GM19240 (cell line): ENCODE measurements around the gene P2RX3.

Experiments used
- DNase-seq: peaks from one replicate; pipeline ENCODE4 v3.0.0; 2011; ENCODE audit warnings: low spot score; ENCODE audit not compliant: insufficient read length

Gene P2RX3

DNA sequence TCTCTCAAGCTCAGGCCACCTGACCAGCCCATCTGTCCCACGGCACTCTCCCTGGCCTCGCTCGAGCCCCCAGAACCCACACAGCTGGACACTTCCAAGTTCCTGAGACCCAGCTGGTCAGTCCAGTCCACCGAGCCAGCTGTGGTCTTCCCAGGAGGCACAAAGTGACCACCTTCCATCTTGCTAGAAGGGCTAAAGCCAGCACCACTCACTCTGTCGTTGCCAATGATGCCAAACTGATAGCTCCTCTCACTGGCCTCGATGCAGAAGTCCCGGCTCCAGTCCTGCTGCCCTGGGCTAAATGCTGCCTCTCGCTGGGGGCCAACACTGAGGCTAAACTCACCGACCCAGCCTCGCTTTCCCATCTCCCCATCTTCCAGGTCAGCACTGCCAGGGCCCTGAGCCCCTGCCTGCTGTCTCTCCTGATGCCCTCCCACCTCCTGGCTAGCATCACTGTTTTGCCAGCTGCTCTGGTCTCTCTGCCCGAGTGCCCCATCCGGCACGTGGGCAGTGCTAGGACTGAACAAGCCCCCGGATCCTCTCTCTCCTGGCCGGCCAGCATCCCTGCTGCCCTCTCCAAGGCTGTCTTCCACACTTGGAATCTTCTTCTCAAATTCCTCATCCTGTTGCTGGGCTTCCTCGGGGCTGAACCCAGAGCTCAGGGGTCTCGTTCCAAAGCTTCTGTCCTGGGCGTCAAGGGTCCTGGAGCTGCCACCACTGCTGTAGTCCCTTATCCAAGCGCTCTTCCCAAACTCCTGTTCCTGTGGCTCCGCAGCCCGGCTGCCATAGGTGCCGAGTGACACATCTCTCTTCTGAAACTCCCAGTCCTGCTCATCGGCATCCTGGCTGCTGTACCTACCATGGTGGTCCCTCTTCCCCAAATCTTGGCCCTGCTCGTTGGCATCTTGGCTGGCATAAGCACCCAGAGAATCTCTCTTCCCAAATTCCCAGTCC lies 28.8 kb upstream of the P2RX3 start:
- no peak for DNase-seq

- DNase-seq: no peak
These were observed 28.1 kb upstream of the P2RX3 start for GRCh38 chr11:57310091-57310490.

GRCh38 chr11:57310630-57311086 lies 27.5 kb upstream of the P2RX3 start:
- DNase-seq: no peak

DNA sequence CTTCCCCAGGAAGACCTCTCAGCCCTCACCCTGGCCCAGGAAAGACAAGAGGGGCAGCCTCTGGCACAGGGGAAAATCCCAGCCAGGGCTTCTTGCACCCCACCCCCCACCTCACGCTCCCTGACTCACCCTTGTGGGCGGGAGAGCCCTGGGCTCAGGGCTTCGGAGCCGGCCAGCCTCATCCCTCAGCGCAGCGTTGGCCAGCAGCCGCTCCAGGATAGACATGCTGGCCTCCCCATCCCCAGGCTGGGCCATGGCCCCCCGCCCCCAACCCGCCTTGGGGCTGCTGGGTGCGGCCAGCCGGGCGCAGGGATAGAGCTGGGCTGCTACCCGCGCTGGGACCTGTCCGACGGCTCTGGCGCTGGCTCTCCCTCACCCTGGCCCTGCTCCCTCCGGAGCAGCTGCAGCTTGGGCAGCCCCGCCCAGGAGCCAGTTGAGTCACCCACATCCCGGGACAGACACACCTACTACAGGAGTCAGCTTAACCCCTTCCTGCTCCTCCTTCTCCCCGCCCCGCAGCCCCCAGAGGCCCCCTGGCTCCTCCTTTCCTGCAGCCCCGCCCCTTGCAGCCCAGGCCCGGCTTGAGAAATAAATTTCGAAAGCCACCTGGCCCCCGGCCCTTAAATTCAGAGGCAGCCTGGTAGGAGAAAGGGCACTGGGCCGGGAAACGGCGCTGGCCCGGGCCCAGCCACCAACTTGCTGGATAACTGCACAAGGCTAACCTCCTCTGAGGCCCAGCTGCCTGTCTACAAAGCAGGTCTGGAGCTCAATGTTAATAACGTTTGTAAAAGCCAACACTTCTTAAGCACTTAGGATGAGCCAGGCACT lies 26.8 kb upstream of the P2RX3 start:
- DNase-seq: peak; percentile 86

- DNase-seq: no peak
These were observed 25.6 kb upstream of the P2RX3 start for GRCh38 chr11:57312511-57313021.

DNA sequence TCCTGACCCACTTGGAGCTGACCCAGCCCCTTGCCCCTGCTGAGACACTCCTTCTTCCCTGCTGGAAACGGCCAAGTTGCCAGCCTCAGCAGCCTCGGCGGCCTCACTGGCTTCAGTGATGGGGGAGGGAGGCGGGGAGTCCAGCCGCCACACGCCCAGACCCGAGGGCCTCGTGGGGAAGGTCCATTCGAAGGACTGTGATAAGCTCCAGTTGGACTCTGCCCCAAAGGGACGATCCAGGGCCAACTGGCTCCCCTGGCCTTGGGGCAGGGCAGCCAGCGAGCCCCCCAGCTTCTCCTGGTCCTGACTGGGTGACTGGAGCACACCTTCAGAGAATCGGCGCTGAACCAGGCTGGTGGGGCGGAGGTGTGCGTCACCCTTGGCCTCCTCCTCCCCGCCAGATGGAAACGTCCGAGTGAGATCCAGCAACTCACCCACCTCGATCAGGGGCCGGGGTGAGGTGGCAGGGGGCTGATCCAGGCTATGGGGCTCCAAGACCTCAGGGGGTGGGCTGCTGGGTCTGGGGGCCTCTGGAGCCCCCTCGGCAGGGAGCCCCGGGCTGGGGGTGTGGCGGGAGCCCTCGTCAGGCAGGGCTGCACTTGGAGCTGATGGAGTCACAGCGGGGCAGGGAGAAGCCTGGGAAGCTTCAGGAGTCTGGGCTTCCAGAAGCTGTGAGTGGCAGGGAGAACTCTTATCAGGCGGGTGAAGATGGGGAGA lies 24.9 kb upstream of the P2RX3 start:
- no peak for DNase-seq

DNA sequence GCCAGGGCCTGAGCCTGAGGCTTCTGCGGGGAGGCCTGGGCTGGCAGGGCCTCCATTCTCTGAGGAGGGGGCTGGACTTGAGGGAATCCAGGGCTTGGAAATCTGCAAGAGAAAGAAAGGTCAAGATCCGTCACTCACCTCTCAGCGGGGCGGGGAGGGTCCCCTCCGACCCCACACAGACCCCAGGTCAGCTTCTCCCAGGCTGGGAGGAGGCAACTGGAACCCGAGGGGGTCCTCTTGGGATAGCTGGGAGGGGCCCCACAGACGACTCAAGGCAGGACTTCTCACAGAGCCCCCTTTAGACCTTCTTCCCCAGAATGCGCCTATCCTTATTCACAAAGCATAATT lies 24.4 kb upstream of the P2RX3 start:
- no peak for DNase-seq

DNA sequence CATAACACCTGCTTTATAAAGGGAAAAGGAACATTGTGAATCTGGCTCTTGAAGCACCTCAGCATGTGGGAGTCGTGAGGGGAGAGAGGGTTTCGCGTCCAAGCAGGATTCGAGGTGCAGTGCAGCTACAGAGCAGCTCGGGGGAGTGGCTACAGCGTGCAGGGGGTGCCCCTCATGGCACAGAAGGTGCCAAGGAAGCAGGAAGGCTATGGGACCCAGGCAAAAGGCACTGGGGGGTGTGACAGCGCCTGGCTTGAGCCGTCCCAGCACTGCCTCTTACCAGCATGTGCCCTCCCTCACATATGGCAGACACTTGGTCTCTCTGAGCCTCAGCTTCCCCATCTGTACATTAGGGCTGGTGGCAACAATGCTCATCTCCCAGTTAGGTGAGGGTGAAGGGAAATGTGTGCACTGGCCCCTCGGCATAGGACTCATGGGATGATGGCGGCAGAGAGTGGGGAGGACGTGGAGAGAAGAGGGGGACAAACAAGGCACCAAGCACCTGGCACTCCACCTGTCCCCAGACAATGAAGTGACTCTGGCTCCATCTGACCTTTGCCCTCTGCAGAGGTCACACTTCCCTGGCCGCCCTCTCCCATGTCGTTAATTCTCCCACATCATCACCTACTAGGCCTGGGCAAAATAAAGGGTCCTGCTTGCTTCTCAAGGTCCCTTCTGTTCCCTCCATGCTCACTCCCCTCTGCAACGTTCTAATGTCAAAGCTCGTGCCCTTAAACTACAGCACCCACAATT lies 23.8 kb upstream of the P2RX3 start:
- DNase-seq: no peak

GRCh38 chr11:57315491-57315890 lies 22.7 kb upstream of the P2RX3 start:
- no peak for DNase-seq

DNA sequence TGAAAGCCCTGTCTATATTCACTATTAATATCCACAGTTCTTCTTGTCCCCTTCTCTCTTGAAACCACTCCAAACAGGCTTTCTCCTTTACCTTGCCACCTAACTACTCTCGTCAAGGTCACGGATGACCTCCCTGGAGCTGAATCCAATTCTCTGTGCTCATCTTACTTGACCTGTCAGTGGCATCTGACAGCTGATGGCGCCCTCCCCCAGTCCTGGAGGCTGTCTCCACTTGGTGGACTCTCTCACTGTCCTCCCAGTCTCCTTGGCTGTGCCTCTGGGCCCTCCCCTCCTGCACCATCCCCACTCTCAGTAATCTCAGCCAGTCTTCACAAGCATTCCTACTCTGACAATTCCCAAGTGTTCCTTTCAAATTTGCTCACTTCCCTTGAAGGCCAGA lies 22.1 kb upstream of the P2RX3 start:
- no peak for DNase-seq

GRCh38 chr11:57318178-57318577 lies 20.0 kb upstream of the P2RX3 start:
- no peak for DNase-seq

DNA sequence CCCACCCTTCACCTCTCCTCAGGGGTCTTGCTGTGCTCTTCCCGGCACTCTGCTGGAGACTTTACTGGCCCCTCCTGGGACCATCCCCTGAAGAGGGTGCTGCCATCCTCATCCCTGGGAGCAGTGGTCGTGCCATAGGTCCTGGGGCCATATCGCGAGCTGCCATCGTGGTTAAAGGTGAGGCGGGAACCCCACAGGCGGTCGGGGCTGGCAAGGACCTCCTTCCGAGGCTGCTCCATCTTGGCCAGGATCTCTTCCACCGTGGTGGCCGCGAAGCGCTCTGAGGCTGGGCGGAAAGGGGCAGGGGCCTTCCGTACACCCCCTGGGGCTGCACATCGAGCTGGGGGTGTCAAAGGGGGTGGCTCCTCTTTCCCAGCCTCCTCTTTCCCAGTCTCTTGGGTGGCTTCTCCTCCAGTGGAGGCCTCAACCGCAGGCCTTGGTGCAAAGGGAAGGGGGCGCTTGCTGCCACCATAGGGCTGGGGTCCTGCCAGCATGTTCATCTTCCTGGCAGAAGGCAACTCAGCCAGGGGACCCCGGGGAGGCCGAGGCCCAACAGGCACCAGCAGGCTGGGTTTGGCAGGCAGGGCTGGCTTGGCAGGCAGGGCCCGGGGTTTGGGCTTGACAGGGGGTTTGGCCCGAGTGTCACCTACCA lies 18.0 kb upstream of the P2RX3 start:
- no peak for DNase-seq

DNA sequence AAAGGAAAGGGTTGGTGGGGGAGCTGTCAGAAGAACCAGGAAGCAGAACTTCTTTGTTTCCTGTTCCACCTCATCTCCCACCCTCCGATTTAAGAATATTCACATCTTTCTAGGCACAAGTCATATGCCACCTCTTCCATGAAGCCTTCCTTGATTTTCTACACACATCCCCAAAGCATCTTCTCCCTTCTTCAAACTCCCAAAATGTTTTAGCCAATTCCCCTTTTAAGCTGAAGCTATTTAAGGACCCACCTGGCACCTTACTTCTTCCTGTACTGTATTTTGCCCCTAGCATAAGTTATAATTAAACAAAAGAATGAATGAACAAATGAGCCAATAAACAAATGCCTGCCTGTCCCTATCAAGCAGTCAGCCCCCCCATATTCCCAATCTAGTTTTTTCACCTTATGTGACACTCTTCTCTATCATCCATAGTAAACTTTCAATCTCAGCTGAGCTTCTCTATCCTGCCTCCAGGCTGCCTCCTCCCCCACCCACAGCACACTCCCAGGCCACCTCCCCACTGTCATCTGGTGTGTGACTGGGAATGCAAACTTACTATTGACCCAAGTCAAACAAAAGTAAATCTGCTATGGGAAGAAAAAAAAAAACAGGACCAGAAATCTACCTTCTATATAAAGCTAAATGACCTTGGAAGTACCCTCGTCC lies 17.3 kb upstream of the P2RX3 start:
- no peak for DNase-seq

DNA sequence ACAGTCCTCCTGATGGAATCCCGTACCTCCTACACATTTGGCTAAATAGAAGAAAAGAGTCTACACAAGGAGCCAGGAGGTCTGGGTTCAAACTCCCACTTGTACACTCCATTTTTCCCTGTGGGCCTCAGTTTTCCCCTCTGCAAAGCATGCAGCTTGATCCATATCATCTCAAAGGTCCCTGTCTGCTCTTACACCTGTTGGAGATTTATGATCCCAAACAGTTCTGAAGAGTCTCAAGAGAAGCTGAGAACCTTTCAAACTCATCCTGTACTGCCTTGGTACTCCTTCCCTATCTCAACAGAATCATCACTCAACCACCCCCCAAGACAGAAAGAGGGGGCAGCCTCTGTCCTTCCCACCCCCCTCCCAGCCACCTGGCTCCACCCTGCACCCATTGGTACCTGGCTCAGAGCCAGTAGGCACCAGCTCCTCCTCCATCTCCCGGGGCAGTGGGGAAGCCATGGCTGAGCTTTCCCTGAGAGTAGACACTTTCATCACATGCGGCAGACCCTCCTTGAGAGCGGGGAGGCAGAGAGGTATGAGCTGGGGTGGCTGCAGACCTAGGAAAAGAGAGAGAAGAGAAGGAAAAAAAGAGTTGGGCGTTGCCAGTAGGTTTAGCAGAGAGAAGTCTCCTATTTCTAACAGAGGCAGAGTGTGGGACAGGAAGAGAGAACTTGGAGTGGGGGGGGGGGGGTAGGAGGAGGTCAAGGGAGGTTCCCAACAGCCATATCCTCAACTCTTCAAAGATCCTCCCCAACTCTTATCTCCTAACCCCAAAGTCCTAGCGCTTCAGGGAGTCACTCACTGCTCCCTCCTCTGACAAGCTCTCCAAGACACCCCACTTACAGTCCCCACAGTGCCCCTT lies 16.5 kb upstream of the P2RX3 start:
- DNase-seq: no peak

- DNase-seq: no peak
These were observed 15.6 kb upstream of the P2RX3 start for GRCh38 chr11:57322256-57323166.

DNA sequence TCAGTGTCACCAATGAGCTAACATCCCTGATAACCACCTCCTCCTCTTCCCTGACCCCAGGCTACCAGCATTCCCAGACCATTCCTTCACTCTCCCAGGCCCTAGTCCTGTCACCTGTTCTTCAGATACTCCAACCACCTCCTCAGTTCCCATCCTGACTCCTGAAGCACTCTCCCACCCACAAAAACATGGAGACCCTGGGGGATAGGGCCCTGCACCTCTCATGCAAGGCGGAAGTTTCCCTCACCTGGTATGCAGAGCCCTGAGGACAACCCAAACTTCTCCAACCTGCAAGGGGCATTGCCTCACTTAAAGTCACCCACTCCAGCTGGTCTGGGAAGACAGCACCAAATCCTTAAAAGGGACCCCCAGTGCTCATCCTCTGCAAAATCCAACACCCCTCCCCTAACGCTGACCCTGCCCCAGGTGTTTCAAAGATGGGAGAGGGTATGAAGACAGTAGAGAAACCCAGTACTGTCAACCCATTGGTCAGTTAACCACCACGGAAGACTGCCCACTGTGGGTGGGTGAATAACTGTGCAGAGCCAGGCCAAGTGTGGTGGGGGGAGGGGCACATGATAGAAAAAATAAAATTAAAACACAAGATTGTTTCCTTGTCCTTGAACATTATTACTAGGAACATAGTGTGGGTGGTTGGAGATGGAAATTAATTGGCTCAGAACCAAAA lies 14.8 kb upstream of the P2RX3 start:
- DNase-seq: no peak

DNA sequence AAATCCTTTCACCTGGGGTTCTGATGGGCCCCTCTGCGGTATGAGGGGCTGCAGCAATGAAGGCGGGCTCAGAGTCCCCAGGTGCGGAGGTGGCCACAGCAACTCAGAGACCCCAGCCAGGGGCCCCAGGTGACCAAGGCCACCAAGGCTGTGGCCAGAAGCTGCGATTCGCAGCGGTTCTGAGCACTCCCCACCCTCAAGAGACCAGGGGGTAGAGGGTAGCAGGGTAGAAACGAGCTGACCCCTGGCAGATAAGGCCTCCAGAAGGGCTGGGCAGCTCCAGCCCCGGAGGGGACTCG lies 14.3 kb upstream of the P2RX3 start:
- DNase-seq: no peak
